ENCODE data around the gene ZNF749. TPM values are rescaled to one million over a fixed set of nuclear protein-coding genes. Genes with fewer than 3 reads are reported as not detected.

Gene ZNF749
- total and polyA plus RNA-seq, 8 donors: 10.3 to 15.1 (median 12.7) TPM

GRCh38 chr19:57437931-57438330, 2.8 kb downstream of the ZNF749 start:
- intact Hi-C loops (cut with DNase I): no loop called here
- TF ChIP-seq, protein P1, sequence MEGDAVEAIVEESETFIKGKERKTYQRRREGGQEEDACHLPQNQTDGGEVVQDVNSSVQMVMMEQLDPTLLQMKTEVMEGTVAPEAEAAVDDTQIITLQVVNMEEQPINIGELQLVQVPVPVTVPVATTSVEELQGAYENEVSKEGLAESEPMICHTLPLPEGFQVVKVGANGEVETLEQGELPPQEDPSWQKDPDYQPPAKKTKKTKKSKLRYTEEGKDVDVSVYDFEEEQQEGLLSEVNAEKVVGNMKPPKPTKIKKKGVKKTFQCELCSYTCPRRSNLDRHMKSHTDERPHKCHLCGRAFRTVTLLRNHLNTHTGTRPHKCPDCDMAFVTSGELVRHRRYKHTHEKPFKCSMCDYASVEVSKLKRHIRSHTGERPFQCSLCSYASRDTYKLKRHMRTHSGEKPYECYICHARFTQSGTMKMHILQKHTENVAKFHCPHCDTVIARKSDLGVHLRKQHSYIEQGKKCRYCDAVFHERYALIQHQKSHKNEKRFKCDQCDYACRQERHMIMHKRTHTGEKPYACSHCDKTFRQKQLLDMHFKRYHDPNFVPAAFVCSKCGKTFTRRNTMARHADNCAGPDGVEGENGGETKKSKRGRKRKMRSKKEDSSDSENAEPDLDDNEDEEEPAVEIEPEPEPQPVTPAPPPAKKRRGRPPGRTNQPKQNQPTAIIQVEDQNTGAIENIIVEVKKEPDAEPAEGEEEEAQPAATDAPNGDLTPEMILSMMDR (IDR thresholded peaks at IDR 0.05): no peak
- no peak overlapping the region for H3K27ac ChIP-seq
- H3K36me3 ChIP-seq: peaks cover 0 to 28% of the 10 kb centered on the region in 2 donors
- peaks cover 9 to 21% of the 10 kb centered on the region in 2 donors for H3K4me1 ChIP-seq
- H3K9me3 ChIP-seq: peaks cover 0 to 29% of the 10 kb centered on the region in 2 donors
- no peak overlapping the region for H3K4me3 ChIP-seq
- no peaks in the 10 kb centered on the region for H3K27me3 ChIP-seq
- ATAC-seq: no peak
- no peak for DNase-seq

DNA sequence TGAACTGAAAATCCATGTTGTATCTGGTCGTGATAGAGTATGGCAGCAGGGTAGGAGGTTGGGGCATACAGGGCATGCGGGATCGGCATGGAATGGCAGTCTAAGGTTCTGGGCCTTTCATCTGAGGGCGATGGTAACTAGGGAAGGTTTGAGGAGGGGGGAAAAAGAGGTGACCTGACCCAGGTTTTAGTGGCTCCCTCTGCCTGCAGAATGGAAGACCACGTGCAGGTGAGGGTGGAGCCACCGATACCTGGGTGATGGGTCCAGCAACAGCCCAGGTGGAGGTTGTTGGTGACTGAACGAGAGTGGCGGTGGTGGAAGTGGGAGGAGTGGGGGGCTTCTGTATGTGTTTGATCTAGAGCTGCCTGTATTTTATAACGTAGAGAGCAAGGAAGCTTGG, 3.8 kb downstream of the ZNF749 start:
- no peak for ATAC-seq
- peaks cover 0 to 39% of the 10 kb centered on the region in 2 donors for H3K9me3 ChIP-seq

DNA sequence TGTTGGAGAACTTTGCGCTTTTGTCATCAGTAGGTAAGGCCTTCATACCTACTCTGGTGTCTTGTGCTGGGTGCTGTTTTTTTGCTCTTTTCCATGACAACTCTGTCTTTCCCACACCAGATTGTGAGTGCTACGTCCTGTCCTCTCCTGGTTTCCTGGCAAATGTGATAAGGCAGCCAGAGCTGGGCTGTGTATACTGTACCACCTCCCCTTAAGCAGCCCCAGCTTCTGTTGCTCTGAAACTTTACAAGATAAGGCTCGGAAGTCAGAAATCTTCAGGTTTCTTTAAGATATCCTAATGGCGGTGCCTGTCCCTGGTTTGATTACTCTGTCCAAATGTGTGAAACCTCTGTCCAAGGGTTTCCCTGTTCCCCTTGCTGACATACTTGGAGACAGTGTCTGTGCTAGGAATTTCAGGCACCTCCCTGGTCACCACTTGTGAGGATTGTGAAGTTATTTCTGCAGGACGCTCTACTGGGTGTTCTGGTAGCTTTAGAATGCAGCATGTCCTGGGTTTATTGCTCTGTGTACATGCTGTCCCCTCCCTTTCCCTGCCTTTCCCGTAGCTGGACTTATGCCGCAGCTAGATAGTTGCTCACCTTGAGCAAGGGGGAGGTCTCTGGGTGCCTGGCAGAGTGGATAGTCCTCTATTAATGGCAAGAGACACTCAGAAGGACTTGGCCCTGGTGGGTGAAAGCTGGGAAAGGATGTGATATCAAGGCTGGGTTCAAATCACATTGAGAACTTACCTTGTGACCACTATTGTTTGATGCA, 7.0 kb downstream of the ZNF749 start:
- TF ChIP-seq, protein P1 (IDR thresholded peaks at IDR 0.05): no peak
- Histone ChIP-seq H3K9me3 (peaks cover 0 to 71% of the 10 kb centered on the region in 2 donors), H3K4me1 (no peaks in the 10 kb centered on the region), H3K36me3 (peaks cover 0 to 60% of the 10 kb centered on the region in 2 donors), H3K27me3 (no peaks in the 10 kb centered on the region), H3K4me3 (no peak overlapping the region), H3K27ac (no peak overlapping the region)
- ATAC-seq (no peak), DNase-seq (no peak)
- intact Hi-C loops (cut with DNase I): no loop called here

More for the DNA sequence above, 3.8 kb downstream of the ZNF749 start:
- intact Hi-C loops (cut with DNase I): no loop called here
- H3K27me3 ChIP-seq: no peaks in the 10 kb centered on the region
- H3K27ac ChIP-seq: no peak overlapping the region
- H3K36me3 ChIP-seq: peaks cover 0 to 38% of the 10 kb centered on the region in 2 donors
- no peak overlapping the region for H3K4me3 ChIP-seq
- peaks cover 9 to 21% of the 10 kb centered on the region in 2 donors for H3K4me1 ChIP-seq
- TF ChIP-seq, protein P1 (IDR thresholded peaks at IDR 0.05): no peak
- no peak for DNase-seq

DNA sequence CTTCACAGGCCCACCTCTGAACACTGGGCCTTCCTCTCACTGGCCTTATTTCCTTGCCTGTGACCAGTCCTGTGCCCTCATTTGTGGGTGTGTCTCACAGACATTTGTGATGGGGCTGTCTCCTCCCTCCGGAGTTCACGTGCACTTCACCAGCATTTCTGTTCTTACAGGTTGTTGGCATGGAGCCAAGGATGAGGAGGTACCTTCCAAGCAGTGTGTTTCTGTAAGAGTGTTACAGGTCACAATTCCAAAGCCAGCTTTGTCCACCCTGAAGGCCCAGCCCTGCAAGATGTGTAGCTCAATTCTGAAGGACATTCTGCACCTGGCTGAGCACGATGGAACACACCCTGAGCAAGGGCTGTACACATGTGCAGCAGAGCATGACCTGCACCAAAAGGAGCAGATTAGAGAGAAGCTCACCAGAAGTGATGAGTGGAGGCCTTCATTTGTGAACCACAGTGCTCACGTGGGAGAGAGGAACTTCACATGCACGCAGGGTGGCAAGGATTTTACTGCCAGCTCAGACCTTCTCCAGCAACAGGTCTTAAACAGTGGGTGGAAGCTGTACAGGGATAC, 8.1 kb downstream of the ZNF749 start:
- TF ChIP-seq, protein P1 (IDR thresholded peaks at IDR 0.05): no peak
- Histone ChIP-seq H3K4me3 (no peak overlapping the region), H3K27ac (no peak overlapping the region), H3K27me3 (no peaks in the 10 kb centered on the region), H3K4me1 (no peaks in the 10 kb centered on the region), H3K36me3 (peaks cover 0 to 57% of the 10 kb centered on the region in 2 donors), H3K9me3 (peaks cover 0 to 80% of the 10 kb centered on the region in 2 donors)
- ATAC-seq: no peak
- intact Hi-C loops (cut with DNase I): no loop called here
- DNase-seq: no peak

- Histone ChIP-seq H3K4me3 (no peak overlapping the region), H3K36me3 (no peaks in the 10 kb centered on the region), H3K4me1 (no peaks in the 10 kb centered on the region), H3K9me3 (peaks cover 0 to 91% of the 10 kb centered on the region in 2 donors), H3K27ac (no peak overlapping the region), H3K27me3 (no peaks in the 10 kb centered on the region)
- ATAC-seq (no peak), DNase-seq (no peak)
- intact Hi-C loops (cut with DNase I): no loop called here
- TF ChIP-seq, protein P1 (IDR thresholded peaks at IDR 0.05): no peak
Measured at GRCh38 chr19:57452307-57452706, 17.2 kb downstream of the ZNF749 start.

Data from left lung (tissue), 10 donors.